Measurements from ENCODE around the gene SLC2A1.
A peak's percentile ranks its signal among the peaks of the same experiment; 100 is the strongest.

The SLC2A1 gene

GRCh38 chr1:42930178-42931107 is 28.2 kb downstream of the SLC2A1 start:
- DNase-seq (no peak), ATAC-seq (replicated peaks) (no peak)
- peaks cover 98% of the 10 kb centered on the region for H3K36me3 Mint-ChIP-seq (ENCODE audit: insufficient read depth)
- peak overlapping the region; percentile 80 to 84 for H3K4me3 Mint-ChIP-seq
- H3K27ac Mint-ChIP-seq = peak overlapping the region; percentile 91 to 97
- H3K4me1 Mint-ChIP-seq (ENCODE audit: low read depth in 2 of 2) = peaks cover 67 to 68% of the 10 kb centered on the region in 2 donors
- no peaks in the 10 kb centered on the region for H3K27me3 Mint-ChIP-seq
- H3K9me3 Mint-ChIP-seq = no peaks in the 10 kb centered on the region

- ATAC-seq (replicated peaks) = no peak
- Mint-ChIP-seq H3K4me1 (ENCODE audit: low read depth in 2 of 2) (peaks cover 66% of the 10 kb centered on the region in 2 donors), H3K4me3 (peak overlapping the region; percentile 80 to 84), H3K27ac (peak overlapping the region; percentile 90 to 91), H3K27me3 (no peaks in the 10 kb centered on the region), H3K36me3 (ENCODE audit: insufficient read depth) (peaks cover 98% of the 10 kb centered on the region), H3K9me3 (no peaks in the 10 kb centered on the region)
- DNase-seq = no peak
These were observed 29.1 kb downstream of the SLC2A1 start for GRCh38 chr1:42929434-42930177.

- peaks cover 63 to 64% of the 10 kb centered on the region in 2 donors for H3K4me1 Mint-ChIP-seq (ENCODE audit: low read depth in 2 of 2)
- H3K36me3 Mint-ChIP-seq (ENCODE audit: insufficient read depth) = peaks cover 100% of the 10 kb centered on the region
- no peak for ATAC-seq (replicated peaks)
These were observed 29.8 kb downstream of the SLC2A1 start for GRCh38 chr1:42928859-42929258.

GRCh38 chr1:42927920-42928505 is 30.7 kb downstream of the SLC2A1 start:
- no peak for DNase-seq
- Mint-ChIP-seq H3K9me3 (no peaks in the 10 kb centered on the region), H3K27me3 (no peaks in the 10 kb centered on the region), H3K4me3 (peak overlapping the region in 1 of 2 donors; percentile 44), H3K4me1 (ENCODE audit: low read depth in 2 of 2) (peaks cover 59 to 62% of the 10 kb centered on the region in 2 donors), H3K27ac (peak overlapping the region in 1 of 2 donors; percentile 54), H3K36me3 (ENCODE audit: insufficient read depth) (peaks cover 97% of the 10 kb centered on the region)
- ATAC-seq (replicated peaks) = no peak

More at GRCh38 chr1:42928859-42929258, 29.8 kb downstream of the SLC2A1 start:
- Mint-ChIP-seq H3K4me3 (peak overlapping the region; percentile 13 to 84), H3K9me3 (no peaks in the 10 kb centered on the region), H3K27me3 (no peaks in the 10 kb centered on the region), H3K27ac (peak overlapping the region; percentile 90 to 91)
- DNase-seq = no peak

GRCh38 chr1:42927274-42927841 is 31.3 kb downstream of the SLC2A1 start:
- DNase-seq (no peak), ATAC-seq (replicated peaks) (no peak)
- H3K4me3 Mint-ChIP-seq = no peak overlapping the region
- H3K27me3 Mint-ChIP-seq = no peaks in the 10 kb centered on the region
- peaks cover 54 to 62% of the 10 kb centered on the region in 2 donors for H3K4me1 Mint-ChIP-seq (ENCODE audit: low read depth in 2 of 2)
- H3K9me3 Mint-ChIP-seq = no peaks in the 10 kb centered on the region
- peaks cover 92% of the 10 kb centered on the region for H3K36me3 Mint-ChIP-seq (ENCODE audit: insufficient read depth)
- H3K27ac Mint-ChIP-seq = peak overlapping the region in 1 of 2 donors; percentile 54

- peaks cover 87% of the 10 kb centered on the region for H3K36me3 Mint-ChIP-seq (ENCODE audit: insufficient read depth)
- H3K4me1 Mint-ChIP-seq (ENCODE audit: low read depth in 2 of 2) = peaks cover 49 to 58% of the 10 kb centered on the region in 2 donors
These were observed 31.8 kb downstream of the SLC2A1 start for GRCh38 chr1:42926879-42927242.

GRCh38 chr1:42926235-42926878 is 32.3 kb downstream of the SLC2A1 start:
- no peak for ATAC-seq (replicated peaks)
- H3K27ac Mint-ChIP-seq = peak overlapping the region; percentile 54 to 98
- H3K36me3 Mint-ChIP-seq (ENCODE audit: insufficient read depth) = peaks cover 82% of the 10 kb centered on the region
- no peak for DNase-seq
- H3K9me3 Mint-ChIP-seq = no peaks in the 10 kb centered on the region
- H3K4me3 Mint-ChIP-seq = no peak overlapping the region
- H3K4me1 Mint-ChIP-seq (ENCODE audit: low read depth in 2 of 2) = peaks cover 47 to 54% of the 10 kb centered on the region in 2 donors
- no peaks in the 10 kb centered on the region for H3K27me3 Mint-ChIP-seq

More at GRCh38 chr1:42926879-42927242, 31.8 kb downstream of the SLC2A1 start:
- no peak overlapping the region for H3K4me3 Mint-ChIP-seq
- H3K9me3 Mint-ChIP-seq = no peaks in the 10 kb centered on the region
- ATAC-seq (replicated peaks) = no peak
- no peaks in the 10 kb centered on the region for H3K27me3 Mint-ChIP-seq
- DNase-seq = no peak
- no peak overlapping the region for H3K27ac Mint-ChIP-seq

GRCh38 chr1:42924851-42925760 is 33.6 kb downstream of the SLC2A1 start:
- no peaks in the 10 kb centered on the region for H3K27me3 Mint-ChIP-seq
- H3K27ac Mint-ChIP-seq = peak overlapping the region; percentile 81 to 98
- H3K9me3 Mint-ChIP-seq = no peaks in the 10 kb centered on the region
- peak overlapping the region; percentile 71 to 81 for H3K4me3 Mint-ChIP-seq
- peaks cover 34 to 44% of the 10 kb centered on the region in 2 donors for H3K4me1 Mint-ChIP-seq (ENCODE audit: low read depth in 2 of 2)
- DNase-seq = no peak
- H3K36me3 Mint-ChIP-seq (ENCODE audit: insufficient read depth) = peaks cover 70% of the 10 kb centered on the region
- ATAC-seq (replicated peaks) = no peak

GRCh38 chr1:42924082-42924850 is 34.4 kb downstream of the SLC2A1 start:
- Mint-ChIP-seq H3K4me3 (peak overlapping the region; percentile 71 to 81), H3K27ac (peak overlapping the region; percentile 81 to 98), H3K36me3 (ENCODE audit: insufficient read depth) (peaks cover 61% of the 10 kb centered on the region), H3K9me3 (no peaks in the 10 kb centered on the region), H3K27me3 (no peaks in the 10 kb centered on the region), H3K4me1 (ENCODE audit: low read depth in 2 of 2) (peaks cover 28 to 42% of the 10 kb centered on the region in 2 donors)
- peak; percentile 87 for ATAC-seq (replicated peaks)
- peak; percentile 88 to 91 (median 89) for DNase-seq

- ATAC-seq (replicated peaks) = no peak
- H3K4me1 Mint-ChIP-seq (ENCODE audit: low read depth in 2 of 2) = peaks cover 24 to 34% of the 10 kb centered on the region in 2 donors
- peak overlapping the region; percentile 71 to 81 for H3K4me3 Mint-ChIP-seq
- H3K36me3 Mint-ChIP-seq (ENCODE audit: insufficient read depth) = peaks cover 54% of the 10 kb centered on the region
- H3K9me3 Mint-ChIP-seq = no peaks in the 10 kb centered on the region
- H3K27me3 Mint-ChIP-seq = no peaks in the 10 kb centered on the region
- no peak for DNase-seq
- H3K27ac Mint-ChIP-seq = peak overlapping the region; percentile 81 to 98
These were observed 35.1 kb downstream of the SLC2A1 start for GRCh38 chr1:42923367-42924081.
